GM12864 (cell line): ENCODE results near the gene NAA80.

Experiments used
- DNase-seq: peaks from one replicate; pipeline ENCODE4 v3.0.0-alpha.2; 2011; ENCODE audit warnings: low read depth
- H3K4me3 ChIP-seq: 2 replicates; pipeline ENCODE4 v1.5.1; 2011; ENCODE audit warnings: mild to moderate bottlenecking, low read depth, low read length, control low read depth
- TF ChIP-seq, protein P1 (sequence below): IDR thresholded peaks from 2 replicates; pipeline ENCODE4 v1.5.1; 2011; ENCODE audit warnings: low read depth, mild to moderate bottlenecking, moderate library complexity, low read length, control low read depth, inconsistent platforms; ENCODE audit errors: missing control alignments

The NAA80 gene

DNA sequence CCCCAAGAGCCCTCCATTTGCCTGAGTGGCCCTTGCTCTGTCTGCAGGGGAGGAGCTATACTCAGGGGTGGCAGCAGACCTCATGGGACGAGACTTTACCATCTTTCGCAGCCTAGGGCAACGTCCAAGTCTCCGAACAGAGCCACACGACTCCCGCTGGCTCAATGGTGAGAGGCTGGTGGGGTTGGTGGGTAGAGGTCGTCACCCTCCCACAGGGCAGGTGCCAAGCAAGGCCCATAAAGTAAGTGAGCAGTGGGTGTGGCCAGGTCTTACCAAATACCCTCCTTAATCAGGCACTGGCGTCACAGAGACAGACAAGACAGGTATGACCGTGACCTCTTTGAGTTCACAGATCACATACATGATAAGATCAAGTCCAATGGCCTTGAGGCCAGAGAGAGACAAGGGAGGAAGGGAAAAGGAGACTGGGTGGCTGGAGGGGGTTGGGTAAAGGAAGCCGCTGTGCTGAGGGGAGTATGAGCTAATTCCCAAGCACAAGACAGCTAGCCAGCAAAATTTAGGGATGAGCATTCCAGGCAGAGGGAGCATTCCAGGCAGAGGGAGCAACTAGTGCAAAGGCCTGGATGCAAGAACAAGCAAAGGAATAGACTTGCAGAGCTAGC, 27.8 kb downstream of the NAA80 start:
- TF ChIP-seq, protein P1, sequence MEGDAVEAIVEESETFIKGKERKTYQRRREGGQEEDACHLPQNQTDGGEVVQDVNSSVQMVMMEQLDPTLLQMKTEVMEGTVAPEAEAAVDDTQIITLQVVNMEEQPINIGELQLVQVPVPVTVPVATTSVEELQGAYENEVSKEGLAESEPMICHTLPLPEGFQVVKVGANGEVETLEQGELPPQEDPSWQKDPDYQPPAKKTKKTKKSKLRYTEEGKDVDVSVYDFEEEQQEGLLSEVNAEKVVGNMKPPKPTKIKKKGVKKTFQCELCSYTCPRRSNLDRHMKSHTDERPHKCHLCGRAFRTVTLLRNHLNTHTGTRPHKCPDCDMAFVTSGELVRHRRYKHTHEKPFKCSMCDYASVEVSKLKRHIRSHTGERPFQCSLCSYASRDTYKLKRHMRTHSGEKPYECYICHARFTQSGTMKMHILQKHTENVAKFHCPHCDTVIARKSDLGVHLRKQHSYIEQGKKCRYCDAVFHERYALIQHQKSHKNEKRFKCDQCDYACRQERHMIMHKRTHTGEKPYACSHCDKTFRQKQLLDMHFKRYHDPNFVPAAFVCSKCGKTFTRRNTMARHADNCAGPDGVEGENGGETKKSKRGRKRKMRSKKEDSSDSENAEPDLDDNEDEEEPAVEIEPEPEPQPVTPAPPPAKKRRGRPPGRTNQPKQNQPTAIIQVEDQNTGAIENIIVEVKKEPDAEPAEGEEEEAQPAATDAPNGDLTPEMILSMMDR, result no peak
- DNase-seq, result no peak
- no peak overlapping the region for H3K4me3 ChIP-seq

DNA sequence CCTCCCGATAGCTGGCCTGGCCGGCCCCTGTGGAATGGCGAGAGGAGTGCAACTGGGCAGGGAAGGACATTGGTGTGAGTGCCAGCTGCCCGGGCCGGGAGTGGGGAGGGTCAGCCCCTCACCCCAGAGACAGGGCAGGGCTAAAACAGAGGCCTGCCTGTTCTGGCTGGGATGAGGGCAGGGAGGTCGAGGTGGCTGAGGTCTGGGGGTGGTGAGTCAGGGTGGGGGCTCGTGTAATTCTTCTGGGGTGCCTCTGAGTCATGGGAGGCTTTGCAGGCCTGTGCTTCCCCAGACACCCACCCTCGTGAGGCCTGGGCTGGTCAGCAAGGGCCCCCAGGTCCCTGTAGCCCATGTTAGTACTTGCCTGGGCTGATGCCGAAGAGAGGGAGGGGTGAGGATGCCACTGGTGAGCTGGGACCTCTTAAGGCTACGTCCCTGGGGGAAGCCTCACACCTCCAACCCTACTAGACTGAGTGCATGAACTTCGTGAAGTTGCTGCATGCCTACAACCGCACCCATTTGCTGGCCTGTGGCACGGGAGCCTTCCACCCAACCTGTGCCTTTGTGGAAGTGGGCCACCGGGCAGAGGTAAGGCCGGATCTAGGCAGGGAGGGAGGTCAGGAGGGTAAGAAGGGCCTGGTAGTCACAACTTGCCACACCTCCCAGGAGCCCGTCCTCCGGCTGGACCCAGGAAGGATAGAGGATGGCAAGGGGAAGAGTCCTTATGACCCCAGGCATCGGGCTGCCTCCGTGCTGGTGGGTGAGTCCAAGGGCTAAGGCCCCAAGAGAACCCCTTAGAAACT, 28.6 kb downstream of the NAA80 start:
- no peak overlapping the region for H3K4me3 ChIP-seq
- DNase-seq, result no peak
- TF ChIP-seq, protein P1, result no peak

DNA sequence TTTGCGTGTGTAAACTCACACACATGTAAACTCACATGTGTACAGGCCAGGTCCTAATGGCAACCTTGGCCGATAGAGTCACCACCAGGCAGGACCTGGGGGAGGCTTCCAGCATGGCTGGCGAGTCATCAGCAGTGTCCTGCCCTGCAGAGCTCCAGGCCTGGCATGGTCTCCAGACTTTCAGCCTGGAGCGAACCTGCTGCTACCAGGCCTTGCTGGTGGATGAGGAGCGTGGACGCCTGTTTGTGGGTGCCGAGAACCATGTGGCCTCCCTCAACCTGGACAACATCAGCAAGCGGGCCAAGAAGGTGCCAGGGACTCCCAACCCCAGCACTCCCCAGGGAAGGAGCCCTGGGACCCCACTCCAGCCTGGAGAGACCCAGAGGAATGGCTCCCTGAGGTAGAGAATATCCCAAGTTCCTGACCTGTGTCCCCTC, 29.2 kb downstream of the NAA80 start:
- H3K4me3 ChIP-seq, result no peak overlapping the region
- TF ChIP-seq, protein P1, result no peak
- no peak for DNase-seq

DNA sequence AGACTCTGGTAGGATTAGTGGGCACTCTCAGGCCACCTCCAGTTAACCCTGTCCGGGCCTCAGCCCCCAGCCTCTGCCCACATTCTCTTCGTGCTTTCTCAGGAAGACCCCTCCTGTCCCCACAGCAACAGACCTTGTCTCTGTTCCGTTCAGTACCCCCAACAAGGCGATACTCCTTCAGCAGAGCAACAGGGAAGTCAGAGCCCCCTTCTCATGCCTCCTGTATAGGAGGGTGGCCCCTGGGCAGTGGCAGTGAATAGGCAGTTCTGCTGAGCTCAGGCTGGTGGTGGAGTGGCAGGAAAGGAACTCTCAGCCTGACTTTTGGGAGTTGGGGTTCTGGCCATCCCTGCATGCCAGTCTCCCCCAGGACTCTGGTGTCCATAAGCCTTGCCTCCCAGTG, 29.7 kb downstream of the NAA80 start:
- TF ChIP-seq, protein P1, result no peak
- H3K4me3 ChIP-seq, result no peak overlapping the region
- no peak for DNase-seq

DNA sequence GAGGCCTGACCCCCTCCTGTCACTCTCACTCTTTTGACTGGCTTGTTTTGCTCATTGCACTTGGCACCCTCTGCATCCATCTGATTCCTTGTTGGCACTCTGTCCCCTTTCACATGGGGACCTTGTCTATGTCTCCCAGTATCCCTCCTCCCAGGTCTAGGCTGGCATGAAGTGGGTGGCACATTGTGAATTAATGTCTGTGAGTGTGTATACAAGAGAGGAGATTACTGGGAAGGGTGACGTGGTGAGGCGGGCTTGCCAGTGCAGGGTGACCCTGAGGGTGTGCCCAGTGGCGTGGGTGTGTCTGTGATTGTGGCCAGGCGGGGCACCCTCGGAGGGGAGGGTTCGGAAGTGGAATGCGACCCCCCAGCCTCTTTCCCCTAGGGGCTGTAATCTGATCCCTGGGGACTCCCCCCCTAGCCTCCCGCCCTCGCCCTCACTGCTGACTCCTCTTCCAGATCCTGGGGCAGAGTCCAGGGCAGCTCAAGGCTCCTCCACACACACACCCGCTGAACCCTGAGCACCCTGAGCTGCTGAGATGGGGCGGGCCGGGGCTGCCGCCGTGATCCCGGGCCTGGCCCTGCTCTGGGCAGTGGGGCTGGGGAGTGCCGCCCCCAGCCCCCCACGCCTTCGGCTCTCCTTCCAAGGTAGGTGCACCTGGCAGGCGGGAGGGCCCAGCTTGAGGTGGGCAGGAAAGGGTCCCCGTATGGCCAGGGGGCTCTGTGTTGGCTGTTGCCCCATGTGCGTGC, 30.3 kb downstream of the NAA80 start, which contains the start of gene SEMA3B:
TSS of gene SEMA3B (plus strand) at position 445 of the 749 bp plus-strand sequence. CDS start at position 539, 94 bp downstream.
- no peak within 1 kb of the TSS for H3K4me3 ChIP-seq
- TF ChIP-seq, protein P1, result no peak
- DNase-seq, result no peak

DNA sequence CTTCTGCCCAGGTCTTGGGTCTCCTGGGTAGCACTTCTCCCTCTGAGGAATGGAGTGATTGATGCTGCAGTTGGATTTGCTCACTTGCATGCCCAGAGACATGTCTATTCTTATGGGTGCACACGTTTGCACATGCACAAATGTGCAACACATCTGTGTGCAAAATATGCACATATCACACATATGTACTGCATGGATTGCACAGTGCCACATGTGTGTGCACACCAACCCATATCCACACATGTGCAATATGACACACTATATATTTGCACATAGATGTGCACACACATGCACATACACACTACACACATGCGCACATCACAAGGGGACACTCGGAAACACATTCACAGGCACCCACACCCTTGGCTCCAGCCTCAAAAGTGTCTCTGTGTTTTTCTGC, 30.9 kb downstream of the NAA80 start:
- TF ChIP-seq, protein P1, result no peak
- DNase-seq, result no peak
- no peak overlapping the region for H3K4me3 ChIP-seq
